NCI-H128 (cell line): ENCODE data around the gene ZNF554.
A peak's percentile ranks its signal among the peaks of the same experiment; 100 is the strongest.

Source experiments
- DNase-seq: peaks from one replicate; lab custom pipeline; 2025; ENCODE audit not compliant: unreplicated experiment; lab: John Stamatoyannopoulos, UW

Gene ZNF554

DNA sequence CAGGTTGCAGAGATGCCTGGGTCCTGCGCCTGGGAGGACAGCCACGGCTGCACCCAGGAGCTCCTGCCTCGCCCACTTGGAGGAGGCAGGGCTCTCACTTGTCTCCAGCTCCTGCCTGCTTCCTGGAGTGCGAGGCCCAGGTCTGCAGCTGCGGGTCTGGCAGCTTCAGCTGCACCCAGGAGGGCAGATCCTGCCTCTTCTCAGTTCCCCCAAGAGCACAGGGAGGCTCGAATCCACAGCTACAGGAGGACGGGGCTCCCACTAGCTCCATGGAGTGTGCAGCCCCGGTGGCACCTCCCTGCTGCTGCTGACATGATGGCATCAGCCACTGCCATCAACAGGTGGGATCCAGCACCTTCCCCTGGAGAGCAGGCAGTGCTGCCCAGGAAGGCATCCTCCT lies 4.5 kb downstream of the ZNF554 start:
- no peak for DNase-seq

DNA sequence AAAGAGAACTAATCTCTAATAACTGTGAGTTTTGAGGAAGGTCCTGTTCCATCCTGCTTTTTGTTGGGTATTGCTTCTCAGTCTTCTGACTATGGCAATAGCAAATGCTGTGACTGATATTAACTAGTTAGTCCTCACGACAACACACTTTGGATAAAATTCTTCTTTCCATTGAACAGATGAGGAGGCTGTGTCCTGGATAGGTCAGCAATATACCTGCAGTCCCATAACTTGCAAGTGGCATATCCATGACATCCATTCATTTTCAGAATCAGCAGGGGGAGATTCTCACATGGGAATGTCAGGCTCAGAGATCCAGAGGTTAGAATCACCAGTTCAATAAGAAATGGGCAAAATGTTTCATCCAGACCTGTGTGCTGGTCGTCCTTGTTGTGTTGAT lies 7.4 kb downstream of the ZNF554 start:
- no peak for DNase-seq

DNA sequence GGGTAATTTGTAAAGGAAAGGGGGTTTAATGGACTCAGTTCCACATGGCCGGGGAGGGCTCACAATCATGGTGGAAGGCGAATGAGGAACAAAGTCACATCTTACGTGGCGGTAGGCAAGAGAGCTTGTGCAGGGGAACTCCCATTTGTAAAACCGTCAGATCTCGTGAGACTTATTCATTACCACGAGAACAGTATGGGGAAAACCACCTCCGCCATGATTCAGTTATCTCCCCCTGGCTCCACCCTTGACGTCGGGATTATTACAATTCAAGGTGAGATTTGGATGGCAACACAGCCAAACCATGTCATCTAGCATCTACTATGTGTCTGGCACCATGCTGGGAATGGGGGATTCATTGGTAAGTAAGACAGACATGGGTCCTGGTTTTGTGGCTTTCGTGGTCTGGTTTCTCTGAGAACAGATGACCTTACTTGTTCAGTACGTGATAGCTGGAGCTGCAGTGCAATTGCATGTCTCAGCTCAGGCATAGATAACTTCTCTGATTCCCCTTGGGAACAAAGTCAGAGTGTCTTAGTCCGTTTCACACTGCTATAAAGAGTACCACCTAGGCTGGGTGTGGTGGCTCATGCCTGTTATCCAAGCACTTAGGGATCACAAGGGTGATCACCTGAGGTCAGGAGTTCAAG lies 8.3 kb downstream of the ZNF554 start:
- DNase-seq = no peak

DNA sequence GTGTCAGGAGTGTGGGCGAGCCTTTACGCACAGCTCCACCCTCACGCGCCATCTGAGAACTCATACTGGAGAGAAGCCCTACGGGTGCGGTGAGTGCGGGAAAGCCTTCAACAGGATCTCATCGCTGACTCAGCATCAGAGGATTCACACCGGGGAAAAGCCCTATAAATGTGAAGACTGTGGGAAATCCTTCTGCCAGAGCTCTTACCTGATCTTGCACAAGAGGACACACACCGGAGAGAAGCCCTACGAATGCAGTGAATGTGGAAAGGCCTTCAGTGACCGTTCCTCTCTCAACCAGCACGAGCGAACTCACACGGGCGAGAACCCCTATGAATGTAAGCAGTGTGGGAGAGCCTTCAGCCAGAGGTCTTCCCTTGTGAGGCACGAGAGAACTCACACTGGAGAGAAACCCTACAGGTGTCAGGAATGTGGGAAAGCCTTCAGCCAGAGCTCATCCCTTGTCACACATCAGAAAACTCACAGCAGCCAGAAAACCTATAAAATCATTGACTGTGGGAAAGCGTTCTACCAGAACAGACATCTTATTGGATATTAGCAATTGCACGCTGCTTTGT lies 14.7 kb downstream of the ZNF554 start:
- no peak for DNase-seq

DNA sequence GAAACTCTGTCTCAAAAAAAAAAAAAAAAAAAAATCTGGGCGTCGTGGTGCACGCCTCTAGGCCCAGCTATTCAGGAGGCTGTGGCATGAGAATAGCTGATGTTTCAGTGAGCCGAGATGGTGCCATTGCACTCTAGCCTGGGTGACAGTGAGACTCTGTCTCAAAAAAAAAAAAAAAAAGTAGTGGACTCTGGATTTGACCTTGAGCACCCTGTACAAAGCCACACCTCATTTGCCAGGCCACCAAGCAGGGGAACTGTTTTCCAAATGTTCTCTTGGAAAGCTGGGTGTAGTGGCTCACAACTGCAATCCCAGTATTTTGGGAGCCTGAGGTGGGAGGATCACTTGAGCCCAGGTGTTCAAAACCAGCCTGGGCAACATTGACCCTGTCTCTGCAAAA lies 17.8 kb downstream of the ZNF554 start:
- DNase-seq = no peak

DNA sequence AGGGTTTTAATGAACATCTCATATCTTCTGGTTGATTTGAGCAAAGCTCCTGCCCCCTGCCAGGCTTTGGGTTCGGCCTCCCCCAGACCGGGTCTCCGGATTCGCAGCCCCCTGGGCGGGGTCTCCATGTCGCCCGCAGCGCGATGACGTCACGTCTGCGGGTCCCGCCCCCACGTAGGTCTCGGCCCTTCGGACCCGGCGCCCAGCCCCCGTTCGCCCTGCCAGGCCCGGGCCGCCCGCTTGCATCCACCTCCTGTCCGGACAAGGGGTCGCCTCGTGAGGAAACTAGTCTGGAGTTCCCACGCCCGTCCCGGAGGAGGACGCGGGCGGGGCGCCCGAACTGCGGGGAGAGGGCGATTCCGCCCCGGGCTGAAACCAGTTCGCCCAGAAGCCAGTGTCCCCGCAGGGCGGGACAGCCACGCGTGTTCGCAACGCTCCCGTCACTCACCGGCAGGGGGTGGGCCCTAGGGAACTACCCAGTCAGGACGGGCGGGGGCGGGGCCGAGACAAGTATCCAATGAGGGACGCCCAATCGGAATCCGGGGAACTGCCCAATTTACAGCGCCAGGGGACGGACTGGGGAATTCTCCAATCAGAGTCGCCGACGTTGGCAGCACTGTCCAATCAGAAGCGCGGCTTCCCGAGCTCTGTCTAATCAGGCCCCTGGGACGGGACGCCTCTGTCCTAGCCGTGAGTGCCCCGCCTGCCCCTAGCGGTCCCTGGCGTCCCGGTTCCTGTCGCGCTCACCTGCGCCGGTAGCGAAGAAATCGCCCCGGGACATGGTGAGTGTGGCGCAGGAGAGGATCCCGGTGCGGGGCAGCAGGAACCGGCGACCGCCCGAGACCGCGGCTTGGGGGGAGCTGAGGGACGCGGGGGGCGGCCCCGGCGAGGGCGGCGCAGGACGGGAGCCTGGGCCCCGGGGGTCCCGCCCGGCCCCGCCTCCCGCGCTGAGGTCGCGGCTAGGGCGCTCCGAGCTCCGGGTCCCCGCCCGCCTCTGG lies 21.4 kb downstream of the ZNF554 start, which contains the start of gene ZNF555:
Gene ZNF555 (plus strand): TSS at position 682 of the 998 bp plus-strand sequence. CDS start 98 bp downstream, at position 780.
- DNase-seq = peak; percentile 91

DNA sequence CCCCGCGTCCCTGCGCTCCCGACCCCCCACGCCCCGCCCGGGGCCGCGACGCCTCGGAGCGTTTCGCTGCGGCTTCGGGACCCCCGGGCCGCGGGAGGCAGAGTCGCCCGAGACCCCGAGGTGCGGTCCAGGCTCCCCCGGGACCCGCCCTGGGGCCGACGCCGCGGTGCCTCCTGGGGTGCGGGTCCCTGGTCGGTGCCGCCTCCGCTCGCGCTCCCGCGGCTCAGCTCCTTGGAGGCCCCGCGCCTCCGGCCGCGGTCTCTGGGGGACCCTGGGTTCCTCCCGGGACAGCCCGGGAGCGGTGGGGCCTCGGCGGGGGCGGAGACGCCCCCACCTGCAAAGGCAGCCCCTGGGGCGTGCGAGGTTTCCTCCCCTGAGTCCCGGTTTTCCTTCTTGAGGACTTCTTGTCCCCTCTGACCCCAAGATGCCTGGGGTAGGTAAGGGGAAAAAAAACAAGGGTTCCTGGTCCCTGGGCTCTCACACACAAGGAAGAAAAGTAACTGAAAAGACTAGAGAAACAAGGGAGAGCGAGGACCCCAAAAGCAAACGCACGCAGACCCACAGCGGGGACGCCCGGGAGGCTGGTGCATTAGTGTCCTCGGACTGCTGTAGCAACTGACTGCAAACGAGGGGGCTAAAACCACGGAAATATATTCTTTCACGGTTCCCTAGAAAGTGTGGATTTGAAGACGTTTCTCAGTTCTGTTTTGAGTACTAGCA lies 22.3 kb downstream of the ZNF554 start:
- no peak for DNase-seq

DNA sequence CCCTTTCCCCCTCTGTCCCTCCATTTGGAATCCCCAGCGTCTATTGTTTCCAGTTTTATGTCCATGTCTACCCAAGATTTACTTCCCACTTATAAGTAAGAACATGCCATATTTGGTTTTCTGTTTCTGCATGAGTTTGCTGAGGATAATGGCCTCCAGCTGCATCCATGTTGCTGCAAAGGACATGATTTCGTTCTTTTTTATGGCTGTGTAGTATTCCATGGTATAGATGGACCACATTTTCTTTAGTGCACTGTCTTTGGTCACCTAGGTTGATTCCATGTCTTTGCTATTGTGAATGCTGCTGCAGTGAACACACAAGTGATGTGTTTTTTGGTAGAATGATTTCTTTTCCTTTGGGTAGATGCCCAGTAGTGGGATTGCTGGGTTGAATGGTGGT lies 25.4 kb downstream of the ZNF554 start:
- no peak for DNase-seq

DNA sequence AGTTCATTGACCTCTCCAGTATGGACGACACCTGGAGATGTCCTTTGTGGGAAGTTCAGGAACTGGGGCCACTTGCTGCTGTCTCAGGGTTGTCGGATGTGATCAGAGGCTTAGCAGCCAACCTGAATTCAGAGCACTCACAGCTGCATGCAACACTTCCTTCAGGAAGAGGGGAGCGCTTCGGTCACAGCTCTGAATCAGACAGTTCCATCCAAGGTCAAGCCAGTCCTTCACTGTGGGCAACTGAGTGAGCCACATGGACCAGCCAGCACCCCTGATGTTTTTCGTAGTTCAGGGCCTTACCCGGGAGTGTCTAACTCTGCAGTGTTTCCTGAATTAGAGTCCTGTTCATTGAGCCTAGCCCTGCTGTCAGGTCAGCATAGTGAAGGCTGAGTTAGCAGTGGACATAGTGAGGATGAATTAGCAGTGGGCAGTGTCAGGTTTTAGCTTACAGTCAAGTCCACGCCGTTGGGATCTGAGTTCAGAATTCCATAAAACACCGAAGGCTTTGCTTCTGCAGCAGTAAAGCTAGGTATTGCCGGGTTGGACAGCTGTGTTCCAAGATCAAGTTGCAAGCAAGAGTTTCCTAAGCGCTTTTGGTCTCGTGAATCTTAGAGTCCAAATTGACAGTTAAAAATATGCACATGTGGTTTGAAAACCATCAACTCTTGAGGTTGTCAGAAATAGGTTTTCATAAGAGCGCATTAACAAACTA lies 26.7 kb downstream of the ZNF554 start:
- DNase-seq = no peak

DNA sequence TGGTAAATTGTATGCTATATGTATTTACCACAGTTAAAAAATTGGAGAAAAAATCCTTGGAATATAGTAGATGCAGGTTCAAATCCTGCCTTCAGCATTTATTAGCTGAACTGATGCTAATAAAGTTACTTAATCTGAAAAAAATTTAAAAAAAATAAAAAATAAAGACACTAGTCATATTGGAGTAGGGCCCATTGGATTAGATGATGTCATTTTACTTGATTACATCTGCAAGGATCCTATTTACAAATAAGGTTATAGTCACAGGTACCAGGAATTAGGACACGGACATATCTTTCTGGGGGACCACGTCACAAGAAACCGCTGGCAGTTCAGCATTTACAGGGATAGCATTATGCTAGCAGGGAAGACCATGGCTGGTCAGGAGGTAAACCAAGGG lies 27.8 kb downstream of the ZNF554 start:
- DNase-seq = no peak

DNA sequence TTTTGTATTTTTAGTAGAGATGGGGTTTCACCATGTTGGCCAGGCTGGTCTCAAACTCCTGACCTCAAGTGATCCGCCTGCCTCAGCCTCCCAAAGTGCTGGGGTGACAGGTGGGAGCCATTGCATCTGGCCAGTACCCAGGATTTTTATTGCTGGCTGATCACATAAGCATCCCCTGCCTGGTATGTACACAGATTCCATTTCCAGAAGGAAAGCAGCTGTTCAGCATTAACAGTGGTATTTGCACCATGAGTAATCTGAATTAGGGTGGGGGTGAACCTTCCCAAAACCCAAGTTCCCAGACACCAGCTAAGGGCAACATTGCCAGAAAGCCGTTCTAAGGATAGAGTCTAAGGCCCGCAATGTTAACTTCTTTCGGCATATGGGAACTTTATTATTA lies 28.9 kb downstream of the ZNF554 start:
- no peak for DNase-seq

DNA sequence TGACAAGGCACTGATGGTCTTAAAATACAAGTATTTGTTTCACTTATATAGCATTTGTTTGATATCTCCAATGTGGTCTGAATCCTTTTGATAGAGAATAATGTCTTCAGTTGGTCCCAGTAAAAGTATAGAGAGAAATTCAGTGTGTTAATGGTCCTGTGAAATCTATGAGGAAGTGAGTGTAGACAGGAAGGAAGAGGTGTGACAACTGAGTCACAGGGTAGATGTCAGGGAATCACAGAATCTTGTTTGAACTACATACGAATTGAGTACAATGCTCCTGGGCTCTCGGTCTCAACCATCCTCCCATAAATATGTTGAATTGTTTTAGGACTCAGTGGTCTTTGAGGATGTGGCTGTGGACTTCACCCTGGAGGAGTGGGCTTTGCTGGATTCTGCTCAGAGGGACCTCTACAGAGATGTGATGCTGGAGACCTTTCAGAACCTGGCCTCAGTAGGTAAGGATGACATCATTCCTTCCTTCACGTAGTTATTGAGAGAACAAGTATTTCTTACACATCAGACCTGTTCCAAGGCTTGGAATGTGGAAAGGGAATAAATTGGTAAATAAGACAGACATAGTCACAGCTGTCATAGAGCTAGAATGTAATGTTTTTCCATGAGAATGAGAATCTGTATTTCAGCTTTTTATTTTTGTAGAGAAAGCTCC lies 30.7 kb downstream of the ZNF554 start:
- DNase-seq = no peak

DNA sequence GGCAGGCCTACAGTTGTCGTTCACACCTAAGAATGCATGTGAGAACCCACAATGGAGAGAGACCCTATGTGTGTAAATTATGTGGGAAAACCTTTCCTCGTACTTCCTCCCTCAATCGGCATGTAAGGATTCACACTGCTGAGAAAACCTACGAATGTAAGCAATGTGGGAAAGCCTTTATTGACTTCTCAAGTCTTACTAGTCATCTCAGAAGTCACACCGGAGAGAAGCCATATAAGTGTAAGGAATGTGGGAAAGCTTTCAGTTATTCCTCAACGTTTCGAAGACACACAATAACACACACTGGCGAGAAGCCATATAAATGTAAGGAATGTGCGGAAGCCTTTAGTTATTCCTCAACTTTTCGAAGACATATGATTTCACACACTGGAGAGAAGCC lies 32.9 kb downstream of the ZNF554 start:
- DNase-seq = no peak

DNA sequence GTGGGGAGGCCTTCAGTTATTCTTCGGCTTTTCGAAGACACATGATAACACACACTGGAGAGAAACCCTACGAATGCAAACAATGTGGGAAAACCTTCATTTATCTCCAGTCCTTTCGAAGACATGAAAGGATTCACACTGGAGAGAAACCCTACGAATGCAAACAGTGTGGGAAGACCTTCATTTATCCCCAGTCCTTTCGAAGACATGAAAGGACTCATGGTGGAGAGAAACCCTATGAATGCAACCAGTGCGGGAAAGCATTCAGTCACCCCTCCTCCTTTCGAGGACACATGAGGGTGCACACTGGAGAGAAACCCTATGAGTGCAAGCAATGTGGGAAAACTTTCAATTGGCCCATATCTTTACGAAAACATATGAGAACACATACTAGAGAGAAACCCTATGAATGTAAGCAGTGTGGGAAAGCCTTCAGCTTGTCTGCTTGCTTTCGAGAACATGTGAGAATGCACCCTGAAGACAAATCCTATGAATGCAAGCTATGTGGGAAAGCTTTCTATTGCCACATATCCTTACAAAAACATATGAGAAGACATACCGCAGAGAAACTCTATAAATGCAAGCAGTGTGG lies 33.4 kb downstream of the ZNF554 start:
- no peak for DNase-seq

DNA sequence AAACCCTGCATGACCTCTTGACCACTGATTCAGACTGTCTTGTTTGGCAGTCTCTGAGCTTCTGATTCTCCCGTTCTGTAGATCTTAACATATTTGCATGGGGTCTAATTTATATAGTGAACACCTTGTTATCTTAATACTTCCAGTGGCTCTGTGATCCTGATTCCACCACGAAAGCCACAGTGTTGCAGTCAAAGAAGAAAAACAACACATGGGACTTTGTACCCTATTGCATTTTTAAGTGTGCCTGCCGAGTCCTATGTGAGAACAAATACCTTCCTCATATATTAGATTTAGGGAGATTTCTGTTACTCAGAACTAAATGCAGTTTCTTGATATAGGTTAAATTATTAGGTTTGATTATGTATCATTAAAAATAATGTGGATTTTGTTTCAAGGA lies 35.2 kb downstream of the ZNF554 start:
- no peak for DNase-seq

DNA sequence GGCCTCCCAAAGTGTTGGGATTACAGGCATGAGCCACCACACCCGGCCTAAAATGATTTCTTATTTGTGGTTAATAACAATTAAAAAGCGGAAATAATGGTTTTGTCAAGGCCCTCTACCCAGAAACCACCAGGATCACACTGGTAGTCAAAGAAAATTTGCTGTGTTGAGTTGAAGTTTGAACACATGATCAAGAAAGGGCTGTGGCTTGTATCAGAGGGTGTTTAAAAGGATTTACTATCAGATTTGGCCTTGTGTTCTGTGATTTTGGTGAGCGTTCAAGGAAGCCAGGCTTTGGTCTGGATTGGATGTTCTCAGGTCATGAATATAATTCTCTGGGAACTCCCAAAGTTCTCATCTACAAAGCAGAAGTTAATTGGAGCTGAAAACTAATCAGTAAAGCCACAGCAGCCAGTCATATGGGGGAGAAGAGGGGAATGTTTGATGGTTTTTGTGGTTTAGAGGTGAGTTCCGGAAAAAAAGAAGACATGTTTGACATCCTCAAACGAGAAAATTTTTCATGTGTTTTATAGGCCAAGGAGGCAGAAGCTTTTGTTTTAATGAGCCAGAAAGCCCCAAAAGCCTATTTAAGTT lies 36.9 kb downstream of the ZNF554 start:
- no peak for DNase-seq

DNA sequence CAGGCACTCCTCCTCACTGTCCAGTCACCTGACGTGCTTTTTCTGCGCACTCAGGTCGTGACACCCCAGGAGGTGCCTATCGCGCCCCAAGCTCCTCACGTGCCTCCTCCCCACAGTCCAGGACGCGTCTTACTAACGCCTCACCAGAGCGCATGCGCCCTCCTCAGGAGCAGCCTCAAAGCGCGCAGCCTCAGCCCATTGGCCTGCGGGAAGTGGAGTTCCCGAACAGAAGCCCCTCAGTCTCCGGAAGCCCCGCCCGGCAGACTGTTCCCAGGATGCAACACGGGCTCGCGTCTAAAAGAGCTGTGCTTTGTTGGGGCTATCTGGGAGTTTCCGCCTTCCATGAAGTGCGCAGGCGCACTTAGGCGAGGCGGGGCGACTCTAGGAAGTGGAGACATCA lies 39.2 kb downstream of the ZNF554 start:
- DNase-seq = no peak

DNA sequence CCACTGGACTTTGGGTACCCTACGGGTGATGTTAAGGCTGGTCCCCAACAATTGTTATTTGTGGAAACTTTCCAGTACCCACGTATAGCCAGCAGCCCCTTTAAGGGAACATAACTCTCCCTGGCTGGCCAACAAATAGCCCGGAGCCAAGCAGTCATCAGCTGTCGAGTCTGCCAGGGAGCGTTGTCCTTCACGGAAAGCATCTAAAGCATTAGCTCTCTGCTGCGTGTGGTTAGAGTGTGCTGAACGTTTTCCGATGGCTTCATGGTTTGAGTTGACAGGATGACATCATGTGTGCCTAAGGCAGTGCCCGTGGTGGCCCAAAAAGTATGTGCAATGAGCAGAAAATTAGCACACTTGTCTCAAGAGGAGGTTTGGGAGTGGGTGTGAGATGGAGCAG lies 44.1 kb downstream of the ZNF554 start:
- DNase-seq = no peak

DNA sequence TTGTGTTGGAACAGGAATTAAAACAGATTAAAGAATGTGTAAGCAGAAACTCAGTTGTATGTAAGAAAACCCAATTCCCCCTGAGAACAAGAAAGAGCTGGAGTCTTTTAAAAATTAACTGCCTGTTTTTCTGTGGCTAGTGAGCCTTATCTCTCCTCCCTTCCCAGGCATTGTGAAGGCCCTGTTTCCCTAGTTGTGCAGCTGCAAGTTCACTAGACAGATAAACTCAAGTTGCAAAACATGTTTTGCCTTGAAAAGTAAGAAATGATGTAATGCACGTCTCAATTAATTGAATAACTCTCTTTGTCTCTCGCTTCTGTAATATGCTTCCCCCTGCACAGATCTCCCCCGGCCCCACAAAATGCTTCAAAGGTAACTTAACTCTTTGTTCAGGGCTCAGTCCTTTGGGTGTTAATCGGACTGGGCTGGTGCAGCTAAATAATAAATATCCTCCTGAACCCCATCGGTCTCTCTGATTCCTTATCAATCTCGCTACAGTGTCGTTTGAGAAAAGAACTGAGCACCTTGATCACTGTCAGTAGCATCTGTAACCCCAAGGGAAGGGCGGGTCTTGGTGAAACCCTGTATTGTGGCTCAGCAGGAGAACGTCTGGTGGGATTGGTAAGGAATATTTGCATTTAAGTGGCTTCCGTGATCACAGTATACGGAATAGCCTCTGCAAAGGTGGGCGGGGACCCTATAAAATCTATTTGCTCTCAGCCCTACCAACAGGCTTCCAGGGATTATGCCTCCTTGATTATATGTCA lies 45.8 kb downstream of the ZNF554 start:
- no peak for DNase-seq
